ENCODE data around the gene LEPROT.

Gene LEPROT

GRCh38 chr1:65412256-65412983 is 8.0 kb upstream of the LEPROT start:
- Histone ChIP-seq H3K4me3 (ENCODE audit: low read length) (no peak overlapping the region), H3K79me2 (ENCODE audit: control insufficient read depth, low read length) (no peaks in the 10 kb centered on the region), H3K4me2 (ENCODE audit: low read length) (no peak overlapping the region), H3K9me2 (replicated peaks; ENCODE audit: control insufficient read depth, low read length) (no peaks in the 10 kb centered on the region), H3K36me3 (ENCODE audit: control insufficient read depth, low read length) (no peaks in the 10 kb centered on the region), H3F3A (ENCODE audit: control insufficient read depth, insufficient read depth) (no peaks in the 10 kb centered on the region), H3K4me1 (ENCODE audit: control insufficient read depth, low read length) (no peaks in the 10 kb centered on the region), H4K20me1 (ENCODE audit: control insufficient read depth, insufficient read depth, low read depth, low read length) (no peaks in the 10 kb centered on the region), H3K9me3 (ENCODE audit: control insufficient read depth, insufficient read depth, low read length) (no peaks in the 10 kb centered on the region), H3K27me3 (ENCODE audit: control insufficient read depth, low read length) (no peaks in the 10 kb centered on the region), H3K27ac (ENCODE audit: low read depth, low read length) (no peak overlapping the region)
- TF ChIP-seq EZH2phosphoT487 (IDR thresholded peaks at IDR 0.05; ENCODE audit: borderline replicate concordance, low read length), result no peak
- TF ChIP-seq CTCF (IDR thresholded peaks at IDR 0.05; ENCODE audit: low read depth, low read length, poor library complexity, severe bottlenecking), result no peak

- Histone ChIP-seq H3K4me2 (ENCODE audit: low read length) (no peak overlapping the region), H3F3A (ENCODE audit: control insufficient read depth, insufficient read depth) (no peaks in the 10 kb centered on the region), H3K9me3 (ENCODE audit: control insufficient read depth, insufficient read depth, low read length) (no peaks in the 10 kb centered on the region), H3K4me3 (ENCODE audit: low read length) (no peak overlapping the region), H3K36me3 (ENCODE audit: control insufficient read depth, low read length) (no peaks in the 10 kb centered on the region), H3K9me2 (replicated peaks; ENCODE audit: control insufficient read depth, low read length) (no peaks in the 10 kb centered on the region), H3K4me1 (ENCODE audit: control insufficient read depth, low read length) (no peaks in the 10 kb centered on the region), H3K27ac (ENCODE audit: low read depth, low read length) (no peak overlapping the region), H4K20me1 (ENCODE audit: control insufficient read depth, insufficient read depth, low read depth, low read length) (no peaks in the 10 kb centered on the region), H3K27me3 (ENCODE audit: control insufficient read depth, low read length) (no peaks in the 10 kb centered on the region), H3K79me2 (ENCODE audit: control insufficient read depth, low read length) (no peaks in the 10 kb centered on the region)
- no peak for TF ChIP-seq CTCF (IDR thresholded peaks at IDR 0.05; ENCODE audit: low read depth, low read length, poor library complexity, severe bottlenecking)
- TF ChIP-seq EZH2phosphoT487 (IDR thresholded peaks at IDR 0.05; ENCODE audit: borderline replicate concordance, low read length), result no peak
Observed at GRCh38 chr1:65412984-65413375, 7.5 kb upstream of the LEPROT start.

GRCh38 chr1:65414538-65414937 is 5.9 kb upstream of the LEPROT start:
- H3K4me1 ChIP-seq (ENCODE audit: control insufficient read depth, low read length), result peaks cover 8% of the 10 kb centered on the region
- H3K36me3 ChIP-seq (ENCODE audit: control insufficient read depth, low read length), result no peaks in the 10 kb centered on the region
- no peak overlapping the region for H3K27ac ChIP-seq (ENCODE audit: low read depth, low read length)
- no peaks in the 10 kb centered on the region for H3K9me2 ChIP-seq (replicated peaks; ENCODE audit: control insufficient read depth, low read length)
- no peak overlapping the region for H3K4me3 ChIP-seq (ENCODE audit: low read length)
- no peak overlapping the region for H3K4me2 ChIP-seq (ENCODE audit: low read length)
- H3K9me3 ChIP-seq (ENCODE audit: control insufficient read depth, insufficient read depth, low read length), result no peaks in the 10 kb centered on the region
- H3K27me3 ChIP-seq (ENCODE audit: control insufficient read depth, low read length), result no peaks in the 10 kb centered on the region
- H4K20me1 ChIP-seq (ENCODE audit: control insufficient read depth, insufficient read depth, low read depth, low read length), result no peaks in the 10 kb centered on the region
- TF ChIP-seq EZH2phosphoT487 (IDR thresholded peaks at IDR 0.05; ENCODE audit: borderline replicate concordance, low read length) (no peak), CTCF (IDR thresholded peaks at IDR 0.05; ENCODE audit: low read depth, low read length, poor library complexity, severe bottlenecking) (no peak)
- H3K79me2 ChIP-seq (ENCODE audit: control insufficient read depth, low read length), result no peaks in the 10 kb centered on the region
- no peaks in the 10 kb centered on the region for H3F3A ChIP-seq (ENCODE audit: control insufficient read depth, insufficient read depth)

All from DOHH2 (cell line).